ENCODE data around the gene SNRNP25.

SNRNP25 gene

GRCh38 chr16:106623-107324 lies 53.1 kb downstream of the SNRNP25 start:
- peak; percentile 84 for DNase-seq (ENCODE audit: low read depth)
- peak; percentile 74 for TF ChIP-seq CTCF (IDR thresholded peaks at IDR 0.05; ENCODE audit: insufficient read depth, low read depth, low read length, missing control alignments)
- no peak overlapping the region for H3K4me3 ChIP-seq (ENCODE audit: low read depth, low read length)

Measured in GM12865 (cell line).